ENCODE data around the gene ZNF224. TPM values are rescaled to one million over a fixed set of nuclear protein-coding genes. Genes with fewer than 3 reads are reported as not detected.

ZNF224 gene
- total and polyA plus RNA-seq, 2 of the 13 experiments (the other 11 are each of a cell fraction or from before 2014, with no cell fraction given) = 13.0 to 16.1 TPM

DNA sequence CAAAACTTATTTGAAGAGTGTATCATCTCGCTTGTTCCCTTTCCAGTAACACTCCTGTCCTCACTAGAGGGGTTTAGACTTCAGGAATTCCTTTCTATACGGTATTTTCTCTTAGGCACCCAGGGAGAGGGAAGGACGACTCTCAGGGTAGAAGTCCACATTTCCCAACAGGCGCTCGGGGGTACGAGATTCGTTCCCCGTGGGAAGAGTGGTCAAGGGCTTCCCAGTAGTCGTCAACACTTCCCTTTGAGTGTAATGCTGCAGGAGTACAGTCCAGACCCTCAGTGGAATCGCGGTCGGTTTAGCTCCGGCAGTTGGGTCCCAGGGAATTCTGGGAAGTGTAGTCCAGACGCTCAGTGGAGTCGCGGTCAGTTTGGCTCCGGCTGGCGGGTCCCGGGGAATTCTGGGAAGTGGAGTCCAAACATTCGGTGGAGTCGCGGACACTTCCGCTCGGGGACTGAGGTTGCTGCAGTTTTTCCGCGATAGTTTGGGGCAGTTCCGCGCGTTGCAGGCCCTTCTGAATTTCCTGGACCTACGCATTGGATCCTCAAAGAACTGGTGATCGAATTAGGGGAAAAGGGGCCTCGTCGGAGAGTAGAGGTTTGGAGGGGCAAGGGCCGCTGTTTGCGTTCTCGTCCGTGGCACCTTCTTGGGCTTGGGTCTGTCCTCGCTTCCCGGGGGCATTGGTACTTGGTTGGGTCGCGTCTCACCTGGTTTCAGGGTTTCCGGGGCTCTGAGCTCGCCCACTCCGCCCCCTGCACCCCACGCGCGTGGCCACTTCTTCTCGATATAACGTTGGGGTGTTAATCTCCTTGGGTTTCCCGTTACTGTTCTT is at the start of gene ZNF224 (continued):
- TF ChIP-seq YEATS4 (CRISPR knock-in tag; IDR thresholded peaks at IDR 0.05; ENCODE audit: borderline replicate concordance) (peak; percentile 55), FOXA3 (CRISPR knock-in tag; IDR thresholded peaks at IDR 0.05) (peak; percentile 45), MEIS2 (CRISPR knock-in tag; IDR thresholded peaks at IDR 0.05) (peak; percentile 59; the same call in 1 of the 2 replicates), ZNF256 (CRISPR knock-in tag; conservative IDR thresholded peaks at IDR 0.05) (0 out of 2 replicates have a peak, but pooled peaks have one; percentile 50), ESRRA (CRISPR knock-in tag; IDR thresholded peaks at IDR 0.05; ENCODE audit: low read depth) (no peak), SIX4 (CRISPR knock-in tag; IDR thresholded peaks at IDR 0.05) (no peak), ZFY (CRISPR knock-in tag; IDR thresholded peaks at IDR 0.05) (peak; percentile 89), ETV5 (CRISPR knock-in tag; IDR thresholded peaks at IDR 0.05; ENCODE audit: borderline replicate concordance) (peak; percentile 59), KAT8 (CRISPR knock-in tag; IDR thresholded peaks at IDR 0.05) (peak; percentile 87; the same call in 1 of the 2 replicates), FOSL2 (CRISPR knock-in tag; IDR thresholded peaks at IDR 0.05) (no peak), SP4 (CRISPR knock-in tag; IDR thresholded peaks at IDR 0.05) (peak; percentile 42; the same call in 1 of the 2 replicates), CREM (IDR thresholded peaks at IDR 0.05) (peak; percentile 99), CREM (CRISPR knock-in tag; IDR thresholded peaks at IDR 0.05) (no peak), NBN (conservative IDR thresholded peaks at IDR 0.05) (no peak), ZNF292 (CRISPR knock-in tag; IDR thresholded peaks at IDR 0.05; ENCODE audit: borderline replicate concordance, low read depth) (0 out of 2 replicates have a peak, but pooled peaks have one; percentile 37), NAIF1 (CRISPR knock-in tag; IDR thresholded peaks at IDR 0.05; ENCODE audit: borderline replicate concordance) (no peak; the same call in 1 of the 2 replicates), WIZ (CRISPR knock-in tag; IDR thresholded peaks at IDR 0.05) (no peak), U2AF1 (optimal IDR thresholded peaks at IDR 0.05; ENCODE audit: low read depth, low read length) (peak; percentile 62)
- TF ChIP-seq, protein P1, sequence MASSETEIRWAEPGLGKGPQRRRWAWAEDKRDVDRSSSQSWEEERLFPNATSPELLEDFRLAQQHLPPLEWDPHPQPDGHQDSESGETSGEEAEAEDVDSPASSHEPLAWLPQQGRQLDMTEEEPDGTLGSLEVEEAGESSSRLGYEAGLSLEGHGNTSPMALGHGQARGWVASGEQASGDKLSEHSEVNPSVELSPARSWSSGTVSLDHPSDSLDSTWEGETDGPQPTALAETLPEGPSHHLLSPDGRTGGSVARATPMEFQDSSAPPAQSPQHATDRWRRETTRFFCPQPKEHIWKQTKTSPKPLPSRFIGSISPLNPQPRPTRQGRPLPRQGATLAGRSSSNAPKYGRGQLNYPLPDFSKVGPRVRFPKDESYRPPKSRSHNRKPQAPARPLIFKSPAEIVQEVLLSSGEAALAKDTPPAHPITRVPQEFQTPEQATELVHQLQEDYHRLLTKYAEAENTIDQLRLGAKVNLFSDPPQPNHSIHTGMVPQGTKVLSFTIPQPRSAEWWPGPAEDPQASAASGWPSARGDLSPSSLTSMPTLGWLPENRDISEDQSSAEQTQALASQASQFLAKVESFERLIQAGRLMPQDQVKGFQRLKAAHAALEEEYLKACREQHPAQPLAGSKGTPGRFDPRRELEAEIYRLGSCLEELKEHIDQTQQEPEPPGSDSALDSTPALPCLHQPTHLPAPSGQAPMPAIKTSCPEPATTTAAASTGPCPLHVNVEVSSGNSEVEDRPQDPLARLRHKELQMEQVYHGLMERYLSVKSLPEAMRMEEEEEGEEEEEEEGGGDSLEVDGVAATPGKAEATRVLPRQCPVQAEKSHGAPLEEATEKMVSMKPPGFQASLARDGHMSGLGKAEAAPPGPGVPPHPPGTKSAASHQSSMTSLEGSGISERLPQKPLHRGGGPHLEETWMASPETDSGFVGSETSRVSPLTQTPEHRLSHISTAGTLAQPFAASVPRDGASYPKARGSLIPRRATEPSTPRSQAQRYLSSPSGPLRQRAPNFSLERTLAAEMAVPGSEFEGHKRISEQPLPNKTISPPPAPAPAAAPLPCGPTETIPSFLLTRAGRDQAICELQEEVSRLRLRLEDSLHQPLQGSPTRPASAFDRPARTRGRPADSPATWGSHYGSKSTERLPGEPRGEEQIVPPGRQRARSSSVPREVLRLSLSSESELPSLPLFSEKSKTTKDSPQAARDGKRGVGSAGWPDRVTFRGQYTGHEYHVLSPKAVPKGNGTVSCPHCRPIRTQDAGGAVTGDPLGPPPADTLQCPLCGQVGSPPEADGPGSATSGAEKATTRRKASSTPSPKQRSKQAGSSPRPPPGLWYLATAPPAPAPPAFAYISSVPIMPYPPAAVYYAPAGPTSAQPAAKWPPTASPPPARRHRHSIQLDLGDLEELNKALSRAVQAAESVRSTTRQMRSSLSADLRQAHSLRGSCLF (CRISPR knock-in tag; IDR thresholded peaks at IDR 0.05; ENCODE audit: borderline replicate concordance) = no peak
- TF ChIP-seq, protein P2, sequence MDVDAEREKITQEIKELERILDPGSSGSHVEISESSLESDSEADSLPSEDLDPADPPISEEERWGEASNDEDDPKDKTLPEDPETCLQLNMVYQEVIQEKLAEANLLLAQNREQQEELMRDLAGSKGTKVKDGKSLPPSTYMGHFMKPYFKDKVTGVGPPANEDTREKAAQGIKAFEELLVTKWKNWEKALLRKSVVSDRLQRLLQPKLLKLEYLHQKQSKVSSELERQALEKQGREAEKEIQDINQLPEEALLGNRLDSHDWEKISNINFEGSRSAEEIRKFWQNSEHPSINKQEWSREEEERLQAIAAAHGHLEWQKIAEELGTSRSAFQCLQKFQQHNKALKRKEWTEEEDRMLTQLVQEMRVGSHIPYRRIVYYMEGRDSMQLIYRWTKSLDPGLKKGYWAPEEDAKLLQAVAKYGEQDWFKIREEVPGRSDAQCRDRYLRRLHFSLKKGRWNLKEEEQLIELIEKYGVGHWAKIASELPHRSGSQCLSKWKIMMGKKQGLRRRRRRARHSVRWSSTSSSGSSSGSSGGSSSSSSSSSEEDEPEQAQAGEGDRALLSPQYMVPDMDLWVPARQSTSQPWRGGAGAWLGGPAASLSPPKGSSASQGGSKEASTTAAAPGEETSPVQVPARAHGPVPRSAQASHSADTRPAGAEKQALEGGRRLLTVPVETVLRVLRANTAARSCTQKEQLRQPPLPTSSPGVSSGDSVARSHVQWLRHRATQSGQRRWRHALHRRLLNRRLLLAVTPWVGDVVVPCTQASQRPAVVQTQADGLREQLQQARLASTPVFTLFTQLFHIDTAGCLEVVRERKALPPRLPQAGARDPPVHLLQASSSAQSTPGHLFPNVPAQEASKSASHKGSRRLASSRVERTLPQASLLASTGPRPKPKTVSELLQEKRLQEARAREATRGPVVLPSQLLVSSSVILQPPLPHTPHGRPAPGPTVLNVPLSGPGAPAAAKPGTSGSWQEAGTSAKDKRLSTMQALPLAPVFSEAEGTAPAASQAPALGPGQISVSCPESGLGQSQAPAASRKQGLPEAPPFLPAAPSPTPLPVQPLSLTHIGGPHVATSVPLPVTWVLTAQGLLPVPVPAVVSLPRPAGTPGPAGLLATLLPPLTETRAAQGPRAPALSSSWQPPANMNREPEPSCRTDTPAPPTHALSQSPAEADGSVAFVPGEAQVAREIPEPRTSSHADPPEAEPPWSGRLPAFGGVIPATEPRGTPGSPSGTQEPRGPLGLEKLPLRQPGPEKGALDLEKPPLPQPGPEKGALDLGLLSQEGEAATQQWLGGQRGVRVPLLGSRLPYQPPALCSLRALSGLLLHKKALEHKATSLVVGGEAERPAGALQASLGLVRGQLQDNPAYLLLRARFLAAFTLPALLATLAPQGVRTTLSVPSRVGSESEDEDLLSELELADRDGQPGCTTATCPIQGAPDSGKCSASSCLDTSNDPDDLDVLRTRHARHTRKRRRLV (CRISPR knock-in tag; IDR thresholded peaks at IDR 0.05) = 0 out of 2 replicates have a peak, but pooled peaks have one; percentile 52

Measured in HepG2 (cell line).